SK-MEL-5 (cell line): ENCODE measurements around the gene BBX. TPM values are rescaled to one million over a fixed set of nuclear protein-coding genes. Genes with fewer than 3 reads are reported as not detected.

Experiments used
- DNase-seq: peaks from one replicate; pipeline ENCODE4 v3.0.0-alpha.2; 2016; ENCODE audit warnings: low read depth, low spot score
- in situ Hi-C: cut with HindIII; loops from 2 replicates; pipeline ENCODE4 v1.10.0; 2016; ENCODE audit warnings: low sequenced_read_pairs, high pct_unique_total_duplicates, low pct_unique_long_range_greater_than_20kb
- total RNA-seq: library from RNA; depleted of rRNA; stranded (reverse); fragments of >200 nt; shearing (Covaris generic); gene quantifications from 2 replicates; pipeline ENCODE4 v1.2.3, GENCODE V29; 2014; rRNA removed

BBX gene
- total RNA-seq, 1 experiment from 2014 or later = 81.9 TPM

DNA sequence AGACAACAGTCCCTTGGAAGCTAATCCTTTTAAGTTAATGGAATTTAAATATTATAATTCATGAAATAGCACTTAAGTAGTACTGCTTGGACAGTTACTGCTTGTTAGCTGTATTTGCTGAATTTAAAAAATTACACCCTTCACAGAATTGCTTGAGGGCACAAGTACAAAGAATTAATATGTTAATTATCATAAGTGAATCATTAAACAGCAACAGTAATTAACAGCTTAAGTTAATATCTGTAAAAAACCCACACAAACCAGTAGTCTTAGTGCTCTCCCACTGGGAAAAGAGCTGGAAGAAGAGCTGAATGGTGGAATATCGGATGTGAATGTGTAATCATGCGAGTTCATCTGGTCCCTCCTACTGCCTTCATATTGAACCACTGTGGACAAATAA lies 336.1 kb downstream of the BBX start:
- in situ Hi-C loops = no loop called here

More for the DNA sequence above, 336.1 kb downstream of the BBX start:
- DNase-seq = no peak

Other genes starting within 250 kb of the BBX start
- not detected in 2 replicates for gene CCDC54, start 145.5 kb upstream of the BBX start, total RNA-seq